Suprapubic skin (tissue), 4 donors: ENCODE results near the gene NHSL2.

Experiments used
- EP300 ChIP-seq: sonication (generic); formaldehyde crosslinking; IDR thresholded peaks from one replicate; pipeline ENCODE4 v1.6.1; 2017; ENCODE audit warnings: antibody characterized with exemption
- POLR2A ChIP-seq, 2 donors: fragments of 450-650 bp; IDR thresholded peaks; one replicate each; pipeline ENCODE4 v1.6.1; 2017; ENCODE audit warnings: antibody characterized with exemption in 2 of 2, mild to moderate bottlenecking in 2 of 2, moderate library complexity in 2 of 2
- POLR2AphosphoS5 ChIP-seq, 3 donors: sonication (generic); formaldehyde crosslinking; IDR thresholded peaks; one replicate each; pipeline ENCODE4 v1.6.1; 2017; ENCODE audit warnings: antibody characterized with exemption in 3 of 3
- TF ChIP-seq, protein P1 (sequence below), 2 donors: fragments of 200-600 bp in 1 of 2; fragments of 450-650 bp in 1 of 2; sonication (generic) in 1 of 2; IDR thresholded peaks; one replicate each; pipeline ENCODE4 v1.5.1; 2016 to 2019; ENCODE audit warnings: antibody characterized with exemption in 2 of 2, mild to moderate bottlenecking in 1 of 2, moderate library complexity in 1 of 2

DNA sequence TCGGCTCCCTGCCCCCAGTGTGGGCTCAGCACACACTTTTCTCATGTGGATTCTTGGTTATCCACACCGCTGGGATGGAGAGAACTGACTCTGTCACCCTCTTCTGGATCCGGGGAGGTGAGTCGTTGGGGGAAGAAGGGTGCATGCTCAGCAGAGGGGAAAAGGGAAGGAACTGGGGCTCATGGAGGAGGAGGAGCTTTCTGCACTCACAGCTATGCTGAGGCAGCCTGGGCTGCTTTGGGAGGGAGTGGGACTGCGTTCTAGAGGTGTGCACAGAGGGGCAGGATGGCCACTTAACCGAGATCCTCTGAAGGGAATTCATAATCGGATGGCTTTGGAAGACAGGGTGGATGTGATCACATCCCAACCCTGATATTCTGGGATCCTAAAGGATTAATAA lies 169.5 kb downstream of the NHSL2 start:
- TF ChIP-seq, protein P1, sequence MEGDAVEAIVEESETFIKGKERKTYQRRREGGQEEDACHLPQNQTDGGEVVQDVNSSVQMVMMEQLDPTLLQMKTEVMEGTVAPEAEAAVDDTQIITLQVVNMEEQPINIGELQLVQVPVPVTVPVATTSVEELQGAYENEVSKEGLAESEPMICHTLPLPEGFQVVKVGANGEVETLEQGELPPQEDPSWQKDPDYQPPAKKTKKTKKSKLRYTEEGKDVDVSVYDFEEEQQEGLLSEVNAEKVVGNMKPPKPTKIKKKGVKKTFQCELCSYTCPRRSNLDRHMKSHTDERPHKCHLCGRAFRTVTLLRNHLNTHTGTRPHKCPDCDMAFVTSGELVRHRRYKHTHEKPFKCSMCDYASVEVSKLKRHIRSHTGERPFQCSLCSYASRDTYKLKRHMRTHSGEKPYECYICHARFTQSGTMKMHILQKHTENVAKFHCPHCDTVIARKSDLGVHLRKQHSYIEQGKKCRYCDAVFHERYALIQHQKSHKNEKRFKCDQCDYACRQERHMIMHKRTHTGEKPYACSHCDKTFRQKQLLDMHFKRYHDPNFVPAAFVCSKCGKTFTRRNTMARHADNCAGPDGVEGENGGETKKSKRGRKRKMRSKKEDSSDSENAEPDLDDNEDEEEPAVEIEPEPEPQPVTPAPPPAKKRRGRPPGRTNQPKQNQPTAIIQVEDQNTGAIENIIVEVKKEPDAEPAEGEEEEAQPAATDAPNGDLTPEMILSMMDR (IDR thresholded peaks at IDR 0.05): no peak
- TF ChIP-seq POLR2AphosphoS5 (IDR thresholded peaks at IDR 0.05): no peak
- no peak for TF ChIP-seq POLR2A (IDR thresholded peaks at IDR 0.05)
- no peak for TF ChIP-seq EP300
